ENCODE results near the gene SHISA7. TPM values are rescaled to one million over a fixed set of nuclear protein-coding genes. Genes with fewer than 3 reads are reported as not detected.
"Not testable (repeated sequence)": the region's sequence is repeated elsewhere in the genome, so short reads cannot be mapped to it uniquely, and the experiment has no call there.

SHISA7 gene
- total RNA-seq, 2 donors from 2014 or later, result not detected

DNA sequence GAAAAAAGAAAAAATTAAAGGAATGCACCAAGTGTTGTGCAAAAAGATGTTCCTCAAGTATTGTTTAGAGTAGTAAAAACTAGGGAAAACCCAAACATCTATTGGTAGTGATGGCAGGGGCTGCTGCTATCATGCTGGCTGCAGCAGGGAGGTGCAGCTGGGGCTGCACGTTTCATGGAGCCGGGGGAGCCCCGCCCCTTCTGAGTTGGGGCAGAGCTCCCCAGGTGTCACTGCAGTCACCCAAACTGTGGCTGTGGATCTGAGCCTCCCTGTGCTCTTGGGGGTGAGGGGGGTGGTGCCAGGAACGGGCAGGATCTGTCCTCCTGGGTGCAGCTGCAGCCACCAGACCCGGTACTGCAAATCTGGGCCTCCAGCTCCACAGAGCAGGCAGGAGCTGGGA lies 24.0 kb downstream of the SHISA7 start:
- no peaks in the 10 kb centered on the region for H3K4me1 ChIP-seq
- no peak for DNase-seq (ENCODE audit: low spot score)
- no peaks in the 10 kb centered on the region for H3K9me3 ChIP-seq
- no peaks in the 10 kb centered on the region for H3K27me3 ChIP-seq
- TF ChIP-seq, protein P1, sequence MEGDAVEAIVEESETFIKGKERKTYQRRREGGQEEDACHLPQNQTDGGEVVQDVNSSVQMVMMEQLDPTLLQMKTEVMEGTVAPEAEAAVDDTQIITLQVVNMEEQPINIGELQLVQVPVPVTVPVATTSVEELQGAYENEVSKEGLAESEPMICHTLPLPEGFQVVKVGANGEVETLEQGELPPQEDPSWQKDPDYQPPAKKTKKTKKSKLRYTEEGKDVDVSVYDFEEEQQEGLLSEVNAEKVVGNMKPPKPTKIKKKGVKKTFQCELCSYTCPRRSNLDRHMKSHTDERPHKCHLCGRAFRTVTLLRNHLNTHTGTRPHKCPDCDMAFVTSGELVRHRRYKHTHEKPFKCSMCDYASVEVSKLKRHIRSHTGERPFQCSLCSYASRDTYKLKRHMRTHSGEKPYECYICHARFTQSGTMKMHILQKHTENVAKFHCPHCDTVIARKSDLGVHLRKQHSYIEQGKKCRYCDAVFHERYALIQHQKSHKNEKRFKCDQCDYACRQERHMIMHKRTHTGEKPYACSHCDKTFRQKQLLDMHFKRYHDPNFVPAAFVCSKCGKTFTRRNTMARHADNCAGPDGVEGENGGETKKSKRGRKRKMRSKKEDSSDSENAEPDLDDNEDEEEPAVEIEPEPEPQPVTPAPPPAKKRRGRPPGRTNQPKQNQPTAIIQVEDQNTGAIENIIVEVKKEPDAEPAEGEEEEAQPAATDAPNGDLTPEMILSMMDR (IDR thresholded peaks at IDR 0.05), result no peak
- H3K27ac ChIP-seq, result no peak overlapping the region
- H3K36me3 ChIP-seq, result no peaks in the 10 kb centered on the region
- H3K4me3 ChIP-seq, result no peak overlapping the region

DNA sequence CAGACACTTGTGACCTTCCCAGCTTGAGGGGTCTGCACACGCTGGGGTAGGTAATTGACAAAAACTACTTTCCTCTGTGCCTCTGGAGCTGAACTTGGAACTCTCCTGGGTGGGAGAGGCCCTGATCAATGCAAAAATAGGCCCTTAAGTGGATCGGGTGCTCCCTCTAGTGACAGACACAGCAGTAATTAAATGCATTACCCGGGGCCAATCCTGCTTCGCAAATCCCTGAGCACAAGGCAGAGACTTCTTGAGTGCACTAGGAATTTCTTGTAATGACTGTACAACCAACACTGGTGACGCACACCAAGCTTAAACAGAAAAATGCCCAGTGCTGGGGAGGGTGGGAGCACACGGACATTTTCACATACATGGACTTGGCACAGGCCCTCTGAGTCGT lies 24.9 kb downstream of the SHISA7 start:
- H3K4me3 ChIP-seq, result no peak overlapping the region
- H3K36me3 ChIP-seq, result no peaks in the 10 kb centered on the region
- DNase-seq (ENCODE audit: low spot score), result no peak
- no peak overlapping the region for H3K27ac ChIP-seq
- H3K27me3 ChIP-seq, result no peaks in the 10 kb centered on the region
- TF ChIP-seq, protein P1 (IDR thresholded peaks at IDR 0.05), result peak; percentile 42 to 73
- no peaks in the 10 kb centered on the region for H3K4me1 ChIP-seq
- H3K9me3 ChIP-seq, result no peaks in the 10 kb centered on the region

DNA sequence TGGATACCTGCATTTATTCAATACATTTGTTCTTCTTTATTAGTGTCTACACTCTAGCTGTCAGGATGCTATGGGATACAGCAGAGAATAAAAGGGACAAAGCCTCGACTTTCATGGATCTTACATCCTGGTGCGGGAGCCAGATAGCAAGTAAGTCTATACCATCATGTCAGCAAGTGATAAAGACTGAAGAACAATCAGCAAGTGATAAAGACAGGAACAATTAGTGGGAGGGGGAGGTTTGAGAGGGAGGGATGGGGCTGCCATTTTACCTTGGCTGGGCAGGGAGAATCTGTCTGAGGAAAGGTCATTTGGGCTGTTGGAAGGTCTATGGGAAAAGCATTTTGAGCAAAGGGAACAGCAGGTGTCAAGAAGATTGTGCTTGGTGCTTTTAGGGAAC lies 32.9 kb downstream of the SHISA7 start:
- no peaks in the 10 kb centered on the region for H3K27me3 ChIP-seq
- DNase-seq (ENCODE audit: low spot score), result no peak
- TF ChIP-seq, protein P1 (IDR thresholded peaks at IDR 0.05), result no peak
- H3K9me3 ChIP-seq, result no peaks in the 10 kb centered on the region
- H3K4me1 ChIP-seq, result peaks cover 0 to 20% of the 10 kb centered on the region in 2 donors
- H3K36me3 ChIP-seq, result peaks cover 9% of the 10 kb centered on the region
- H3K27ac ChIP-seq, result no peak overlapping the region
- no peak overlapping the region for H3K4me3 ChIP-seq

DNA sequence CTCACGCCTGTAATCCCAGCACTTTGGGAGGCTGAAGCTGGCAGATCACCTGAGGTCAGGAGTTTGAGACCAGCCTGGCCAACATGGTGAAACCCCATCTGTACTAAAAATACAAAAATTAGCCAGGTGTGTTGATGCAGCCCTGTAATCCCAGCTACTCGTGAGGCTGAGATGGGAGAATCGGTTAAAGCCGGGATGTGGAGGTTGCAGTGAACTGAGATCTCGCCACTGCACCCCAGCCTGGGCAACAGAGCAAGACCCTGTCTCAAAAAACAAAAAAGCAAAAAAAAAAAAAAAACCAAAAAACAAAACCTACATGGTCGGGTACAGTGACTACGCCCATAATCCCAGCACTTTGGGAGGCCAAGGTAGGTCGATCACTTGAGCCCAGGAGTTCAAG lies 33.9 kb downstream of the SHISA7 start:
- H3K9me3 ChIP-seq; H3K27ac ChIP-seq; H3K27me3 ChIP-seq; H3K4me3 ChIP-seq; DNase-seq (ENCODE audit: low spot score): not testable (repeated sequence)
- Histone ChIP-seq H3K4me1 (peaks cover 0 to 20% of the 10 kb centered on the region in 2 donors), H3K36me3 (peaks cover 11% of the 10 kb centered on the region)

DNA sequence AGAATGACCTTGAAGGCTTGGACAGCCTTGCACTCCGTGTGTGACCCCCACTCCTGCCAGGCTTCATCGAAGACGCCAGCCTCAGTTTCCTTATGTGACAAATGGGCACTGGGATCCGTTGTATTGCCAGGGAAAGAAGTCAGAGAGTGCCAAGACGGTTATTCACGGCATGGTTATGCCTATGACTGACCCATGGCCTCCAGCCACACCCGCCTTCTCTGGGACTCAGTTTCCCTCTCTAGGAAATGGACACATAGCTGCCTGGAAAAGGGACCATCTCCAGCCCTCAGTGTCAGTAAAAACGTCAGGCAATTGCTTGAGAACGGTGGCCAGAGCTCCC lies 34.6 kb downstream of the SHISA7 start:
- H3K9me3 ChIP-seq, result no peaks in the 10 kb centered on the region
- no peaks in the 10 kb centered on the region for H3K27me3 ChIP-seq
- peaks cover 17% of the 10 kb centered on the region for H3K36me3 ChIP-seq
- H3K27ac ChIP-seq, result peak overlapping the region; percentile 97
- peaks cover 0 to 20% of the 10 kb centered on the region in 2 donors for H3K4me1 ChIP-seq
- DNase-seq (ENCODE audit: low spot score), result no peak
- H3K4me3 ChIP-seq, result peak overlapping the region; percentile 22 to 84
- TF ChIP-seq, protein P1 (IDR thresholded peaks at IDR 0.05), result no peak

DNA sequence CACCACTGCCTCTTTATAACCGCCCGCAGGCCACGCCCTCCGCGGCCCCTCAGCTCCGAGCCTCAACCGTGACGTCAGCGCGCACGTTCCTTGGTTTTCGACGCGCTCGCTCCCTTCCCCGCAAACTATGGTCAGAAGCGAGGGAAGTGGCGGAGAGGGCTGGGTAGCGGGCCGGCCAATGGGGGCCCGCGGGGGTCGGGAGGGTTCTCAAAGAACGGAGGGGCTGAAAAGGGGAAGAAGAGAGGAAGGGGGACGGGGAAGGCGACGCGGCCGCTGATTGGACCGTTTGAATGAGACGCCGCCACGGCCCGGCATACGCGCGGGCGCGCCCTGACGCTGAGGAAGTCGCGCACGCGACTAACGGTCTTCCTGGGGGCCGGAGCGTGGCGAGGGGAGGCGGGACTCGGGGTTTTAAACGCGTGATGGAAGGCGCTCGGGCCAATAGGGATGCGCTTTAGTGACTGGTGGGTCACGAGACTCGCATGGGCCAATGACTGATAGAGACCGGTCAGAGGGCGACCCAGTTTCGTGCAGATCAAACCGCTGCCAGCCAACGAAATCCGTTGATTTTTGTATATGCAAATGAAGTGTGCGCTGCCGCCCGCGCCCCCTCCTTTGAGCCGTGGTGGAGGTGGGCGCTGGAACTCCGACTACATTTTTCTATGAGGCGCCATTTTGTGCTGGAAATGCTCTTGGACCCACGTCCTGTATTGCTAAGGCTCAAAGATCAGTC lies 35.1 kb downstream of the SHISA7 start:
- TF ChIP-seq, protein P1 (IDR thresholded peaks at IDR 0.05), result no peak
- Histone ChIP-seq H3K36me3 (peaks cover 23% of the 10 kb centered on the region), H3K4me3 (peak overlapping the region; percentile 63 to 84), H3K4me1 (peaks cover 0 to 20% of the 10 kb centered on the region in 2 donors), H3K27me3 (no peaks in the 10 kb centered on the region), H3K27ac (peak overlapping the region; percentile 97), H3K9me3 (no peaks in the 10 kb centered on the region)
- DNase-seq (ENCODE audit: low spot score), result peak; percentile 100

DNA sequence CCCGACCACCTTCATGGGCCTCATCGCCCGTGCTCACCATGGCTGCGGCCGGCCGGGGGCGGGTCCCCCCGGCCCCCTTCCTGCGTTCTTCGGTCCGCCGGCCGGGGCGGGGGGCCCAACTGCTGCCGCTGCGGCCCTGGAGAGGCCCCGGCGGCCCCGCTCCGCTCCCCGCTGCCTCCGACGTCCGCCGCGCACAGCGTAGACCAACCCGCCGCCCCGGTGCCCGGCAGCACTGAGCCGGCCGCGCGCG lies 35.6 kb downstream of the SHISA7 start, which contains the start of gene UBE2S:
Gene UBE2S (minus strand): TSS at position 239 of the 250 bp plus-strand sequence. CDS start 199 bp downstream, at position 40.
- H3K27me3 ChIP-seq; DNase-seq (ENCODE audit: low spot score); H3K9me3 ChIP-seq: not testable (repeated sequence)
- Histone ChIP-seq H3K4me1 (peaks cover 0 to 20% of the 10 kb centered on the region in 2 donors), H3K36me3 (peaks cover 28% of the 10 kb centered on the region), H3K4me3 (peak within 1 kb of the TSS; percentile 63 to 84), H3K27ac (peak within 1 kb of the TSS; percentile 97)

All from right atrium auricular region (tissue), 2 donors.